Ishikawa (cell line): ENCODE measurements around the gene SLC34A1.

ENCODE experiments used
- CEBPB ChIP-seq: IDR thresholded peaks from 2 replicates; pipeline ENCODE4 v1.6.1; 2012
- CREB1 ChIP-seq: IDR thresholded peaks from 2 replicates; pipeline ENCODE4 v1.6.1; 2012; ENCODE audit warnings: low read depth
- EGR1 ChIP-seq: IDR thresholded peaks from 2 replicates; pipeline ENCODE4 v1.6.1; 2012
- EP300 ChIP-seq: IDR thresholded peaks from 2 replicates; pipeline ENCODE4 v1.6.1; 2012; ENCODE audit warnings: borderline replicate concordance
- FOXM1 ChIP-seq: IDR thresholded peaks from 2 replicates; pipeline ENCODE4 v1.6.1; 2012; ENCODE audit warnings: low read depth, borderline replicate concordance
- NFIC ChIP-seq: IDR thresholded peaks from 2 replicates; pipeline ENCODE4 v1.6.1; 2012
- RAD21 ChIP-seq: IDR thresholded peaks from 2 replicates; pipeline ENCODE4 v1.6.1; 2012; ENCODE audit warnings: low read depth
- TAF1 ChIP-seq: IDR thresholded peaks from 2 replicates; pipeline ENCODE4 v1.6.1; 2012; ENCODE audit warnings: low read depth, mild to moderate bottlenecking
- TCF12 ChIP-seq: IDR thresholded peaks from 2 replicates; pipeline ENCODE4 v1.6.1; 2012; ENCODE audit warnings: low read depth
- TEAD4 ChIP-seq: IDR thresholded peaks from 2 replicates; pipeline ENCODE4 v1.6.1; 2012
- YY1 ChIP-seq: IDR thresholded peaks from 2 replicates; pipeline ENCODE4 v1.6.1; 2012; ENCODE audit warnings: low read depth
- ZBTB7A ChIP-seq: IDR thresholded peaks from 2 replicates; pipeline ENCODE4 v1.6.1; 2012; ENCODE audit warnings: low read depth
- TF ChIP-seq, protein P1 (sequence below): IDR thresholded peaks from 2 replicates; pipeline ENCODE4 v1.6.1; 2012
- TF ChIP-seq, protein P2 (sequence below): IDR thresholded peaks from 2 replicates; pipeline ENCODE4 v1.6.1; 2012; ENCODE audit warnings: low read depth, mild to moderate bottlenecking
- TF ChIP-seq, protein P3 (sequence below): IDR thresholded peaks from 2 replicates; pipeline ENCODE4 v1.6.1; 2012

Gene SLC34A1

DNA sequence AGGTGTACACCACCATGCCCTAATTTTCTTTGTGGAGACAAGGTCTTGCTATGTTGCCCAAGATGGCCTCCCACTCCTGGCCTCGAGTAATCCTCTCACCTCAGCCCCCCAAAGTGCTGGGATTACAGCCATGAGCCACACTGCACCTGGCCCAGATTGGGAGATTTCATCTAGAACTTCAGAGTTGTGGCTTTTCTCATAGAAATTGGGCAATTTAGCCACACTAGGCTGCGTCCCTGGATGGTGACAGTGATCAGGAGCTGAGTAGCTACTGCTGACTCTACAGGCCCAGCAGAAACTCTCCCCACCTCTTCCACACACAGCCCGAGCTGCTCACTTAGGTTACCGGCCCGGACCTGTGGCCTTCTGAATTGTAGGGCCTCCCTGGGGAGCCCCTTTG lies 8.5 kb downstream of the SLC34A1 start:
- TF ChIP-seq YY1: no peak
- no peak for TF ChIP-seq CREB1
- no peak for TF ChIP-seq FOXM1
- TF ChIP-seq RAD21: no peak
- TF ChIP-seq TCF12: no peak
- TF ChIP-seq, protein P1, sequence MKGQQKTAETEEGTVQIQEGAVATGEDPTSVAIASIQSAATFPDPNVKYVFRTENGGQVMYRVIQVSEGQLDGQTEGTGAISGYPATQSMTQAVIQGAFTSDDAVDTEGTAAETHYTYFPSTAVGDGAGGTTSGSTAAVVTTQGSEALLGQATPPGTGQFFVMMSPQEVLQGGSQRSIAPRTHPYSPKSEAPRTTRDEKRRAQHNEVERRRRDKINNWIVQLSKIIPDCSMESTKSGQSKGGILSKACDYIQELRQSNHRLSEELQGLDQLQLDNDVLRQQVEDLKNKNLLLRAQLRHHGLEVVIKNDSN: no peak
- TF ChIP-seq EGR1: no peak
- TF ChIP-seq CEBPB: no peak
- no peak for TF ChIP-seq ZBTB7A
- no peak for TF ChIP-seq TEAD4

DNA sequence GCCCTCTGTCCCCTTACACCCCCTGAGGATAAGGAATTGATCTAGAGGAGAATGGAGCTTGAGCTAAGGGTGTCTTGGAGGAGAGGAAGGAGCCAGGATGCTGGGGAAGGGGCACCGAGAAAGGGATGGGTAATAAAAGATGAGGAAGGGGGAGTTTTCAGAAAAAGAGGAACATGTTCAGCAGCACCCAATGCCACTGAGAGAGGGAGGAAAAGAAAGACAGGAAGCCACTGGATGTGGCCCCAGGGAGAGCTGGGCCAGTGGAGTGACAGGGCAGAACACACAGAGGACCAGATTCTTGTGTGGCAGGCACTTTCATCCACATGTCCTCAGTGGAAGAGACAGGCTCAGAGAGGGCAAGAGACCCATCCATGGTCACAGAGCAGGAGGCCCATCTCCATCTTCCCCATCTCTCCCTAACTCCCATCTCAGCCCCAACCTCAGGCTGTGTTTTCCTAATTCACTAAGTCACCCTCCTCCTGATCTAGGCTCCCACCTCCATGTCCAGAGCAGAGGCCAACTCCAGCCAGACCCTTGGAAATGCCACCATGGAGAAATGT lies 9.1 kb downstream of the SLC34A1 start:
- TF ChIP-seq, protein P1: no peak
- TF ChIP-seq EP300 (no peak), RAD21 (no peak), TAF1 (no peak), YY1 (no peak), EGR1 (no peak), CREB1 (no peak), NFIC (no peak), TEAD4 (no peak), ZBTB7A (no peak), CEBPB (no peak), FOXM1 (no peak), TCF12 (no peak)
- TF ChIP-seq, protein P2, sequence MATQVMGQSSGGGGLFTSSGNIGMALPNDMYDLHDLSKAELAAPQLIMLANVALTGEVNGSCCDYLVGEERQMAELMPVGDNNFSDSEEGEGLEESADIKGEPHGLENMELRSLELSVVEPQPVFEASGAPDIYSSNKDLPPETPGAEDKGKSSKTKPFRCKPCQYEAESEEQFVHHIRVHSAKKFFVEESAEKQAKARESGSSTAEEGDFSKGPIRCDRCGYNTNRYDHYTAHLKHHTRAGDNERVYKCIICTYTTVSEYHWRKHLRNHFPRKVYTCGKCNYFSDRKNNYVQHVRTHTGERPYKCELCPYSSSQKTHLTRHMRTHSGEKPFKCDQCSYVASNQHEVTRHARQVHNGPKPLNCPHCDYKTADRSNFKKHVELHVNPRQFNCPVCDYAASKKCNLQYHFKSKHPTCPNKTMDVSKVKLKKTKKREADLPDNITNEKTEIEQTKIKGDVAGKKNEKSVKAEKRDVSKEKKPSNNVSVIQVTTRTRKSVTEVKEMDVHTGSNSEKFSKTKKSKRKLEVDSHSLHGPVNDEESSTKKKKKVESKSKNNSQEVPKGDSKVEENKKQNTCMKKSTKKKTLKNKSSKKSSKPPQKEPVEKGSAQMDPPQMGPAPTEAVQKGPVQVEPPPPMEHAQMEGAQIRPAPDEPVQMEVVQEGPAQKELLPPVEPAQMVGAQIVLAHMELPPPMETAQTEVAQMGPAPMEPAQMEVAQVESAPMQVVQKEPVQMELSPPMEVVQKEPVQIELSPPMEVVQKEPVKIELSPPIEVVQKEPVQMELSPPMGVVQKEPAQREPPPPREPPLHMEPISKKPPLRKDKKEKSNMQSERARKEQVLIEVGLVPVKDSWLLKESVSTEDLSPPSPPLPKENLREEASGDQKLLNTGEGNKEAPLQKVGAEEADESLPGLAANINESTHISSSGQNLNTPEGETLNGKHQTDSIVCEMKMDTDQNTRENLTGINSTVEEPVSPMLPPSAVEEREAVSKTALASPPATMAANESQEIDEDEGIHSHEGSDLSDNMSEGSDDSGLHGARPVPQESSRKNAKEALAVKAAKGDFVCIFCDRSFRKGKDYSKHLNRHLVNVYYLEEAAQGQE: no peak
- TF ChIP-seq, protein P3, sequence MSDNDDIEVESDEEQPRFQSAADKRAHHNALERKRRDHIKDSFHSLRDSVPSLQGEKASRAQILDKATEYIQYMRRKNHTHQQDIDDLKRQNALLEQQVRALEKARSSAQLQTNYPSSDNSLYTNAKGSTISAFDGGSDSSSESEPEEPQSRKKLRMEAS: no peak

DNA sequence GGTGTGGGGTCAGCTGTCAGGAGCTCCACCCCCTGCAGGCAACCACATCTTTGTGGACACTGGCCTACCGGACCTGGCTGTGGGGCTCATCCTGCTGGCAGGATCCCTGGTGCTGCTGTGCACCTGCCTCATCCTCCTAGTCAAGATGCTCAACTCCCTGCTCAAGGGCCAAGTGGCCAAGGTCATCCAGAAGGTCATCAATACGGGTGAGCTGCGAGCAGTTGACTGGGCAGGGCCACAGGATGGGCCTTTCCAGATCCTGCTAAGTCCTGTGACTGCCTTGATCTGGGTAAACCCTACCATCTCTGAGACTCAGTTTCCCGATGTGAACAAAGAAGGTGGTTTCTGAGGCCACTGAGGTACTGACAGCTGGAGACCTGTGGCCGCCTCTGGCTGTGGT lies 9.8 kb downstream of the SLC34A1 start:
- TF ChIP-seq TAF1: no peak

DNA sequence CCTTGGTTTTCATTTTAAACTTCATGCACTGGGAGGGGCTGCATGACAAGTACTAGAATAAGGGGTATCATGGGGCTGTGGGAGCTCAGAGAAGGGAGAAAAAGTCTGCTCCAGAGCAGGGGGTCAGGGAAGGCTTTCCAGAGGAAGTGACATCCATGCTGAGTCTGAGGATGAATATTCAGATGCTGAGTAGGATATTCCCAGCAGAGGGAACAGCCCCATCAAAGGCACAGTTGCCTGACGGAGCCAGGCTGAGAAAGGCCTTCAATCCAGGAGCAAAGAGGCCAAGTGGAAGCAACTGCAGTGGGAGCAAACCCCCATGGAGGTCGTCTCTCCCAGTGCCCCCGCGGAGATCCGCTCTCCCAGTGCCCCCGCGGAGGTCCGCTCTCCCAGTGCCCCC lies 11.8 kb downstream of the SLC34A1 start:
- TF ChIP-seq YY1 (no peak), NFIC (no peak), FOXM1 (no peak), CREB1 (no peak), EP300 (no peak), ZBTB7A (no peak)

DNA sequence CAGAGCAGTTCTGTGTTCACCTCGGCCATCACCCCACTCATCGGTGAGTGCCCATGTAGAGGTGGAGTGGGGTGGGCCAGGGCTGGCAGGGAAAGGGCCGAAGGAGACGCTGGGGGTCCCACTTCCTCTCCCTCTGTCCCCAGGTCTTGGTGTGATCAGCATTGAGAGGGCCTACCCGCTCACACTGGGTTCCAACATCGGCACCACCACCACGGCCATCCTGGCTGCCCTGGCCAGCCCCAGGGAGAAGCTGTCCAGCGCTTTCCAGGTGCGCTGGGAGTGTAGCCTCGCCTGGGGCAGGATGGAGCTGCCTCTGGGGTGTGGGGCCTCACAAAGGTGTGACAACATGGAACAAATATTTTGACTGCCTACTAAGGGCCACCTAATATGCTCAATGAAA lies 12.6 kb downstream of the SLC34A1 start:
- TF ChIP-seq FOXM1: no peak
- no peak for TF ChIP-seq EGR1
- no peak for TF ChIP-seq TEAD4
- TF ChIP-seq CREB1: no peak
- no peak for TF ChIP-seq RAD21
- no peak for TF ChIP-seq CEBPB

DNA sequence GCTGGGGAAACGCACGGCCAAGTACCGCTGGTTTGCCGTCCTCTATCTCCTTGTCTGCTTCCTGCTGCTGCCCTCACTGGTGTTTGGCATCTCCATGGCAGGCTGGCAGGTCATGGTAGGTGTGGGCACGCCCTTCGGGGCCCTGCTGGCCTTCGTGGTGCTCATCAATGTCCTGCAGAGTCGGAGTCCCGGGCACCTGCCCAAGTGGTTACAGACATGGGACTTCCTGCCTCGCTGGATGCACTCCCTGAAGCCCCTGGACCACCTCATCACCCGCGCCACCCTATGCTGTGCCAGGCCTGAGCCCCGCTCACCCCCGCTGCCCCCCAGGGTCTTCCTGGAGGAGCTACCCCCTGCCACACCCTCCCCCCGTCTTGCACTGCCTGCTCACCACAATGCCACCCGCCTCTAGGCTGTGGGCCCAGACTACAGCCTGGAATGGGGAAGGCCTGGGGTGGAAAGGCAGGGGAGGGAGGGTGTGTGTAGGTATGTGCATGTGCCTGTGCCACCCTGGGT lies 13.7 kb downstream of the SLC34A1 start:
- TF ChIP-seq TCF12: no peak
- TF ChIP-seq EP300: no peak

DNA sequence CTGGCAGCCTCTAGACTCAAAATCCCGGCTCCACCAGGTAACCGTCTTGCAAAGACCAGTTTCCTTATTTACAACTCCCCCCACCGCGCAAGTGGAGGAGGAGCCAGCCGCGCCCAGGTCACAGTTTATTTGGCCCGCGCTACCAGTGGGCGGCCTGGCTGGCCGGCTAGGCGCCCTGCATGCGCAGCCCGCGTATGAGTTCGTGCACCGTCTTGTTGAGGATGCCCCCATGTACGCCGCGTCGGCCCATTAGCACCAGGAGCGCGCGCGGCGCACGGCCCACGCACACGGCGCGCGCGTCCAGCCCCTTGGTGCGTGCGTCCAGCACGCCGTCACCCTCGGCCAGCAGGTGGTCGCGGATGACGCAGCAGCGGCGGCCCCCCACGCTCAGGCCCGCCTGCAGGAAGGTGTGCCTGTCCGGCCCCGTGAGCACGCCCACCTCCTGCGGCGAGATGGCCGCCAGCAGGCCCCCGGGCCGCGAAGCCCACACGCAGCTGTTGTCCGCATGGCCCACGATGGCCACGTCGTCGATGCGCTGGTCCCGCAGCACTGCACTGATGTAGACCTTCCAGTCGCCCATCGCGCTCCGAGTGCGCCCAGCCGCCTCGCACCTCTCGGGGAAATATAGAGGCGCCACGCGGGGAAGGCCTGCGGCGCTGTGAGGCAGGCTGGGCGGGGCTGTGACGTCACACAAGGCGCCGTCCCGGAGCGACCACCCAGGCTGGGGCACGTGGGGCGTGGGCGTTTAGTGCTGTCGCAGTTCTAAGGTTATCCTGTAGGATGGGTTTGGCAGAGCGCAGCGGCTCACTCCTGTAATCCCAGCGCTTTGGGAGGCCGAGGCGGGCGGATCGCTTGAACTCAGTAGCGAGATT lies 16.0 kb downstream of the SLC34A1 start, which contains the start of gene PFN3:
Gene PFN3, minus strand, starts transcription at position 665 of the 872 bp plus-strand sequence. Its CDS starts 85 bp downstream, at position 580.
- TF ChIP-seq FOXM1 (no peak), ZBTB7A (no peak), CEBPB (no peak)
- TF ChIP-seq, protein P1: no peak

DNA sequence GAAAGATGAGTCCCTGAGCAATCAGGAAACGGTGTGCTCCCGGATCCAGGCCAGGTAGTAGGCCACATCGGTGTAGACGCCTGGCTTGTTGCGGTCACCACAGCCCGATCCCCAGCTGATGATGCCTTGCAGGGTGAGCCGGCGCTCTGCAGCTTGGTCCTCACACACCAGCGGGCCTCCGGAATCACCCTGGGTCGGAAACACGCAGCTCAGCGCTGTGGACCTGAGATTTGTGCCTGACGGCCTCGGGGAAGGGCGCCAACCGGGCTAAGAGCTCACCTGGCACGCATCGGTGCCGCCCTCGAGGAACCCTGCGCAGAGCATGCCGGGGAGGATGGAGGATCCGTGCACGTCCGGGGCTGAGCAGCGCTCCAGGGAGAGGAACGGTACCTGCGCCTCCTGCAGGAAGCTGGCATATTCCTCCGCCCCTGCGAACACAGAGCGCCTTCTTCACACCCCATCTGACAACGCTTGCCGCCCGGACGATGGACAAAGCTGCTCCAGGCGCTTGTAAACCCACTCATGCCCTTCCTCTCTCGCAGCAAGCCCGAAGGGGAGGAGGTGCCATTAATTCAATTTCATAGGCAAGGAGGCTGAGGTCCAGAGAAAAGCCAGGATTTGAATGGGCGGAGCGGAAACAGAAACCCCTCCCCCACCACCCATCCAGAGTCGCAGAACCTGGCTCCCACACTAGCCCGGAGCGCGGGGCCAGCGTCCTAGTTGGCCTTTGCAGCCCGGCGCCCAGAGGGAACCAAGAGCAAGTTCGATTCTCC lies 18.2 kb downstream of the SLC34A1 start:
- TF ChIP-seq RAD21 (peak; percentile 38; the same call in 1 of the 2 replicates), ZBTB7A (no peak), TEAD4 (0 out of 2 replicates have a peak, but pooled peaks have one; percentile 17), CEBPB (no peak), YY1 (no peak), TAF1 (0 out of 2 replicates have a peak, but pooled peaks have one; percentile 31), EP300 (no peak)
- TF ChIP-seq, protein P3: peak; percentile 99
